Measurements from ENCODE around the gene KBTBD7.
A peak's percentile ranks its signal among the peaks of the same experiment; 100 is the strongest.

Gene KBTBD7

GRCh38 chr13:41229356-41229755 lies 35.0 kb upstream of the KBTBD7 start:
- no peak for DNase-seq (ENCODE audit: low spot score)
- no peak for TF ChIP-seq CTCF (IDR thresholded peaks at IDR 0.05; ENCODE audit: extremely low read depth, missing control alignments)

GRCh38 chr13:41224113-41225110 lies 30.0 kb upstream of the KBTBD7 start:
- TF ChIP-seq CTCF (IDR thresholded peaks at IDR 0.05; ENCODE audit: extremely low read depth, missing control alignments), result no peak
- no peak for DNase-seq (ENCODE audit: low spot score)

- DNase-seq (ENCODE audit: low spot score), result peak; percentile 68
- peak; percentile 48 for TF ChIP-seq CTCF (IDR thresholded peaks at IDR 0.05; ENCODE audit: extremely low read depth, missing control alignments)
These were observed 28.0 kb upstream of the KBTBD7 start for GRCh38 chr13:41222259-41222852.

- TF ChIP-seq CTCF (IDR thresholded peaks at IDR 0.05; ENCODE audit: extremely low read depth, missing control alignments), result no peak
- DNase-seq (ENCODE audit: low spot score), result no peak
These were observed 26.0 kb upstream of the KBTBD7 start for GRCh38 chr13:41220401-41220800.

GRCh38 chr13:41216160-41216559 lies 21.8 kb upstream of the KBTBD7 start:
- DNase-seq (ENCODE audit: low spot score), result no peak
- no peak for TF ChIP-seq CTCF (IDR thresholded peaks at IDR 0.05; ENCODE audit: extremely low read depth, missing control alignments)

GRCh38 chr13:41213919-41214318 lies 19.6 kb upstream of the KBTBD7 start:
- DNase-seq (ENCODE audit: low spot score), result no peak
- TF ChIP-seq CTCF (IDR thresholded peaks at IDR 0.05; ENCODE audit: extremely low read depth, missing control alignments), result no peak

GRCh38 chr13:41213316-41213715 lies 18.9 kb upstream of the KBTBD7 start:
- TF ChIP-seq CTCF (IDR thresholded peaks at IDR 0.05; ENCODE audit: extremely low read depth, missing control alignments), result no peak
- no peak for DNase-seq (ENCODE audit: low spot score)

Data from GM20000 (cell line).